ENCODE results near the gene SYNGAP1.

- TF ChIP-seq EZH2 (IDR thresholded peaks at IDR 0.05; ENCODE audit: borderline replicate concordance, low read depth, low read length, poor library complexity, severe bottlenecking) (no peak), CTCF (conservative IDR thresholded peaks at IDR 0.05; ENCODE audit: low read depth, low read length) (no peak)
Measured at GRCh38 chr6:33453393-33454008, 33.6 kb downstream of the SYNGAP1 start.

Measured in A673 (cell line).